GM10248 (cell line): ENCODE results near the gene DAD1.
"Not testable (repeated sequence)": the region's sequence is repeated elsewhere in the genome, so short reads cannot be mapped to it uniquely, and the experiment has no call there.

Source experiments
- CTCF ChIA-PET: fragments of 300-600 bp; sonication (Branson Sonifier 250); formaldehyde crosslinking; extraction: SDS; loops from one replicate; lab custom pipeline; 2021; ENCODE audit warnings: antibody characterized with exemption; lab: Yijun Ruan, JAX
- POLR2A ChIA-PET: fragments of 350-650 bp; sonication (Branson Sonifier 250); formaldehyde crosslinking; extraction: SDS; loops from one replicate; lab custom pipeline; 2020; ENCODE audit warnings: antibody characterized with exemption; lab: Yijun Ruan, JAX
- DNase-seq: peaks from one replicate; pipeline ENCODE4 v3.0.0; 2012; ENCODE audit errors: extremely low spot score
- TF ChIP-seq, protein P1 (sequence below): IDR thresholded peaks from 2 replicates; pipeline ENCODE4 v1.5.1; 2012; ENCODE audit warnings: mild to moderate bottlenecking, low read depth; ENCODE audit errors: extremely low read depth, missing control alignments, control extremely low read depth

Gene DAD1

DNA sequence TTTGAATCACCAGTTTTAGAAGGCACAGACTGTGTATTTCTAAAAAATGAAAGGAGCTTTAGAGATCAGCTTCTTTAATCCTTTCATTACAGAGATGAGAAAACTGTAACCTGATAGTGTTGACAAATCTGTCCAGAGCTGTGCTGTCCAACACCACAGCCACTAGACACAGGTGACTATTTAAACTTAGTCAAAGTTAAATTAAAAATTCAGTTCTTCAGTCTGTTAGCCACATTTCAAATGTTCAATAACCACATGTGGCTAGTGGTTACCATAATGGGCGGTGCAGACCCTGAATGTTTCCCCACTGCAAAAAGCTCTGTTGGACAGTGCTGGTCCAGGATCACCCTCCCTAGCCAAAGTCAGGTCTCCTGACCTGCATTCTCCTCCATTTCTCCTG is 21.6 kb downstream of the DAD1 start:
- CTCF ChIA-PET, result interaction anchor here (0.7 to 11.3 kb wide), 15 partner anchors 7 to 351 kb away, joined by 3 to 210 read pairs (median 3); no protein-coding TSS in a partner anchor
- POLR2A ChIA-PET, result interaction anchor here (0.6 kb wide), 1 partner anchor 198 kb away, joined by 3 read pairs; no protein-coding TSS in a partner anchor
- DNase-seq, result no peak
- TF ChIP-seq, protein P1, sequence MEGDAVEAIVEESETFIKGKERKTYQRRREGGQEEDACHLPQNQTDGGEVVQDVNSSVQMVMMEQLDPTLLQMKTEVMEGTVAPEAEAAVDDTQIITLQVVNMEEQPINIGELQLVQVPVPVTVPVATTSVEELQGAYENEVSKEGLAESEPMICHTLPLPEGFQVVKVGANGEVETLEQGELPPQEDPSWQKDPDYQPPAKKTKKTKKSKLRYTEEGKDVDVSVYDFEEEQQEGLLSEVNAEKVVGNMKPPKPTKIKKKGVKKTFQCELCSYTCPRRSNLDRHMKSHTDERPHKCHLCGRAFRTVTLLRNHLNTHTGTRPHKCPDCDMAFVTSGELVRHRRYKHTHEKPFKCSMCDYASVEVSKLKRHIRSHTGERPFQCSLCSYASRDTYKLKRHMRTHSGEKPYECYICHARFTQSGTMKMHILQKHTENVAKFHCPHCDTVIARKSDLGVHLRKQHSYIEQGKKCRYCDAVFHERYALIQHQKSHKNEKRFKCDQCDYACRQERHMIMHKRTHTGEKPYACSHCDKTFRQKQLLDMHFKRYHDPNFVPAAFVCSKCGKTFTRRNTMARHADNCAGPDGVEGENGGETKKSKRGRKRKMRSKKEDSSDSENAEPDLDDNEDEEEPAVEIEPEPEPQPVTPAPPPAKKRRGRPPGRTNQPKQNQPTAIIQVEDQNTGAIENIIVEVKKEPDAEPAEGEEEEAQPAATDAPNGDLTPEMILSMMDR, result no peak

DNA sequence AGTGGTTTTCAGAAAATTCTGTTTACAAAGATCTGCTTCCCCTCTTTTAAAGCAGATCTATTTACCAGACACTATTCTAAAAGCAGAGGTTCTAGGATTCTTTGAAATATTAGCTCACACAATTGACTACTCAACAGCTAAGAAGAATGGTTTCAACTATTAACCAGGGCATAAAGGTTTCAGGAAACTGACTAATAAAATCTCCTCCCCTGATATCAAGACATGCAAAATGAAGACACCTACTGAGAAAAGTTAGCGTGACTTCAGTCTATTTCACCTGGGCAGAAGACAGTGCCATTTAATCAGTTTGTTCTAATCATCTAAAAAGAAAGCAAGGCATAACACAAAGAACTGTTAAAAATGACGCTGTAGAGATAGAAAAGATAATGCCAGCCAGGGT is 22.2 kb downstream of the DAD1 start:
- TF ChIP-seq, protein P1, result no peak
- CTCF ChIA-PET, result interaction anchor here (0.7 to 11.3 kb wide), 12 partner anchors 6 to 286 kb away, joined by 3 to 210 read pairs (median 4); no protein-coding TSS in a partner anchor

DNA sequence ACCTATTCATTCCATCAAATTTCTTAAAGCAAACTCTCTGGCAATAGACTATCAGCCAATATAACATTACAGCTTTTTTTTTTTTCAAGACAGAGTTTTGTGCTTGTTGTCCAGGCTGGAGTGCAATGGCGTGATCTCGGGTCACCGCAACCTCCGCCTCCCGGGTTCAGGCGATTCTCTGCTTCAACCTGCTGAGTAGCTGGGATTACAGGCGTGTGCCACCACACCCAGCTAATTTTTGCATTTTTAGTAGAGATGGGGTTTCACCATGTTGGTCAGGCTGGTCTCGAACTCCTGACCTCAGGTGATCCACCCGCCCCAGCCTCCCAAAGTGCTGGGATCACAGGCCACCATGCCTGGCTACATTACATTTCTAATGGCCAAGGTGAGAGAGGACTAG is 22.8 kb downstream of the DAD1 start:
- CTCF ChIA-PET, result interaction anchor here (1.1 to 11.3 kb wide), 8 partner anchors 10 to 287 kb away, joined by 3 to 210 read pairs (median 4); no protein-coding TSS in a partner anchor
- POLR2A ChIA-PET, result interaction anchor here (1.5 kb wide), 1 partner anchor 9 kb away, joined by 7 read pairs; no protein-coding TSS in a partner anchor
- not testable (repeated sequence) for DNase-seq

More for the DNA sequence above, 22.2 kb downstream of the DAD1 start:
- POLR2A ChIA-PET, result interaction anchor here (1.5 kb wide), 1 partner anchor 10 kb away, joined by 7 read pairs; no protein-coding TSS in a partner anchor
- no peak for DNase-seq

DNA sequence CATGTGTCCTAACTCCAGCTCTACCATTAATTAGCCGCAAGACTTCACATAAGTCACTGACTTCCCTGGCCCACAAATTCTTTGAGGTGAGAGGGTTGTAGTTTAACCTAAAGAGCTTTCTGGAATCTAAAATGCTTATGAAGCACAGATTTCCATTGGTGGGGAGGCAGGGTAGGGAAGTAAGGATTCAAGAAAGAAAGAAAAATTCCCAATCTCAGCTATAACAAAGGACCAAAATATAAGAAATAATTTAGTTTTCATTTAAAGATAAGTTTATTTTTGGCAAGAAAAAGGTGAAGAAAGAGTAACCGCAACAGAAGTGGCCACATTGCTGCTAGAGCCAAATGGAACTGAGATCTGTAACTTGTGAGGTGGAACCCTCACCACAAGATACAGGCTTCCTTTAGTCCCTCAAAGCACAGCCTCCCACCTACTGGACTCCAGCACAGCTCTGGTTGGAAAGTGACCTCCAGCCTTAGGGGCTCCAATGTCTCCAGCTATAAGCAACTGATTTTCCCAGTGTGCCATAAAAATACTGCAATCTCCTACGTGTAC is 23.6 kb downstream of the DAD1 start:
- CTCF ChIA-PET, result interaction anchor here (0.6 to 11.3 kb wide), 14 partner anchors 10 to 288 kb away, joined by 3 to 210 read pairs (median 4); no protein-coding TSS in a partner anchor
- DNase-seq, result no peak
- TF ChIP-seq, protein P1, result no peak
- POLR2A ChIA-PET, result interaction anchor here (1.5 kb wide), 1 partner anchor 9 kb away, joined by 7 read pairs; no protein-coding TSS in a partner anchor

DNA sequence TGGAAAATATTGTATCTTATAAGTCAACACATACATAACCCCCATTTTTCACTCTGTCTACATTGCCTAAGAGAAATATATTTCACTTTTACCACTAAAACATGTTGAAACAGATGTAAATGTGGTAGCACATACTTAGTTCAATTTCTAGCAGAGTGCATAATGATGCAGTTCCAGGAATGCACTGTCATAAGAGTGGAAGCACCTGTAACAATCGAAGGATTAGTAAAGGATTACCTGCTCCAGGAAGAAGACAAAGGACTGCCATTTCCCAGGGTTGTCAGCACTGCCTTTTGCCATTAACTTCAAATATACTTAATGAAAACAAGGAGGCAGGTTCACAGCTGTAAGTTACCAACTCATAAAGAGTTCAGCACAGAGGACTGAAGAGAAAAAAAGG is 24.6 kb downstream of the DAD1 start:
- CTCF ChIA-PET, result interaction anchor here (0.7 to 11.3 kb wide), 12 partner anchors 8 to 289 kb away, joined by 3 to 210 read pairs (median 4); no protein-coding TSS in a partner anchor
- POLR2A ChIA-PET, result no interaction called here
- no peak for DNase-seq
- TF ChIP-seq, protein P1, result no peak

DNA sequence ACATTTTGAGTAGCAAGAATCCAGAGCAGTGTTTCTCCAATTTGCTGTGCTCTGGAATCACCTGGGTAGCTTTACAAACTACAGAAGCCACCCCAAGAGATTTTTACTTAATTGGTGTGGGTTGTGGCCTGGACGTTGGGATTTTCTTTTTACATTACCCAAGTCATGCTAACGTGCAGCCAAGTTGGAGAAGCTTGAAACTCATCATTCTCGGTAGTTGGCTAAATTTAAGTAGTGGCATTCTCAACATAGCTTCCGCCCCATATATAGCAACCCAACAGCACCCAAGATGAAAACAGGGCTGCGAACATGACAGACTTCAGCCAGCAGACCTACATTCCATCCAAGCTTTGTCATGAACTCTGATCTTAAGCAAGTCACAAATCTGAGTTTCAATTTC is 25.0 kb downstream of the DAD1 start:
- CTCF ChIA-PET, result interaction anchor here (0.8 to 11.3 kb wide), 12 partner anchors 8 to 366 kb away, joined by 3 to 210 read pairs (median 4); partner anchors contain the start of gene PRMT5
- TF ChIP-seq, protein P1, result no peak
- DNase-seq, result no peak
- POLR2A ChIA-PET, result no interaction called here
